ENCODE data around the gene NCR3LG1. TPM values are rescaled to one million over a fixed set of nuclear protein-coding genes. Genes with fewer than 3 reads are reported as not detected.

Gene NCR3LG1
- total RNA-seq = 8.8 and 10.5 TPM in 2 replicates

GRCh38 chr11:17351510-17352176, at the start of gene NCR3LG1:
NCR3LG1 (plus strand) TSS chr11:17351800; CDS start chr11:17351970, 170 bp downstream.
- DNase-seq (ENCODE audit: low read depth, low spot score) = no peak

DNA sequence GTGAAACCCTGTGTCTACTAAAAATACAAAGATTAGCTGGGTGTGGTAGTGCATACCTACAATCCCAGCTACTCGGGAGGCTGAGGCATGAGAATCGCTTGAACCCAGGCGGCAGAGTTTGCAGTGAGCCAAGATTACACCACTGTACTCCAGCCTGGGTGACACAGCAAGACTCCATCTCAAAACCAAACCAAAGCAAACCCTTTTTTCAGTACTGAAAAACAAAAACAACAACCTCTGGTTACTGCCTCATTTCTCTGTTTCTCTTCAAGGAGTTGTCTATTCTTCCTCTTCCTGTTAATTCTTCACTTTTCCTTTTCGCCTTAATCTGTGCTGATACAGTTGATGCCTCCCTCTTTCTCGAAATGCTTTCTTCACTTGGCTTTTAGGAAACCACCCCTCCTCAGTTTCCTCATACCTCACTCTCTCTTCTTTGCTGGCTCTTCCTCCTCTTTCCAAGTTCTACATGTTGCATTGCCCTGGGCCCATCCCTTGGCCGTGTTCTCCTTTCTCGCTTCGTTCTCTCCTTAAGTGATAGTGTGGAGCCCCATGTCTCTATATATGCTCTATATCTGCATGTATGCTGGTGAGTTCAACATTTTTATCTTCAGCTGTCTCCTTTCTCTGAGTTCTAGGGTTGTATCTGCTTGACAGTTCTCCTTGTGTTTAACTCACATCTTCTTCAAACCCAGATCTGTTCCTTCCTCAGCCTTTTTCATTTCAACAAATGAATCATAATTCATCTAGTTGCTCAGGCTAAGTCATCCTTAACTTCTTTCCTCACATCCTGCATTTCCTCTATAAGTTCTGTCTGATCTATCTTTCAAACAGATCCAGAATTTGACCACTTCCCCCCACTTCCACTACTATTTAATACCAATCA, 38.0 kb upstream of the NCR3LG1 start:
- DNase-seq (ENCODE audit: low read depth, low spot score) = no peak

GRCh38 chr11:17314232-17314547, 37.4 kb upstream of the NCR3LG1 start:
- DNase-seq (ENCODE audit: low read depth, low spot score) = no peak

- DNase-seq (ENCODE audit: low read depth, low spot score) = no peak
Observed at GRCh38 chr11:17314904-17315426, 36.6 kb upstream of the NCR3LG1 start.

DNA sequence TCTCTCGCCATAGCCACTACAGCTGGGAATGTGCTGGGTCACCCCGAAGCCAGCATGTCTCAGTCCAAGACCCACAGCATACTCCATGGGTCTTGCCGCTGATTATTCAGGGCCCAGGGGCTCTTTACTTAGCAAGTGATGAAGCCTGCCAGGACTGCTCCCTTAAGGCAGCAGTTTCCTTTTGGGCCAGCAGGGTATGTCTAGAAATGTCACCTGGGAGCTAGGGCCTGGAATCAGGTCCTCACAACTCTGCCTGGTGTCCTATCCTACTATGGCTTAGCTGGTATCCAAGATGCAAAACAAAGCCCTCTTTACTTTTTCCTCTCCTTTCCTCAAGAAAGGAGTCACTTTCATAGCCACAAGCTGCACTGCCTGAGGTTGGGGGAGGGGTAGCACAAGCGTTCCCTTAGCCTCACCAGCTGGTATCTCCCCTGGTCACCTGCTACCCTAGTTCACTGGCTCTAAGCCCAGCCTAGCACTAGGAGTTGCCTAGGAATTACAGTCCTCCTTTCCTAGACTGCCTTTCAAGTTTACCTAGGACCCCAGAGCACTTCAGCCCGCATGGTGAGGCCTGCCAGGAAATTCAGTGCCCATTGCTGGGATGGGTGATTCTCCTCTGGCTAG, 22.6 kb upstream of the NCR3LG1 start:
- no peak for DNase-seq (ENCODE audit: low read depth, low spot score)

GRCh38 chr11:17331669-17332068, 19.9 kb upstream of the NCR3LG1 start:
- no peak for DNase-seq (ENCODE audit: low read depth, low spot score)

DNA sequence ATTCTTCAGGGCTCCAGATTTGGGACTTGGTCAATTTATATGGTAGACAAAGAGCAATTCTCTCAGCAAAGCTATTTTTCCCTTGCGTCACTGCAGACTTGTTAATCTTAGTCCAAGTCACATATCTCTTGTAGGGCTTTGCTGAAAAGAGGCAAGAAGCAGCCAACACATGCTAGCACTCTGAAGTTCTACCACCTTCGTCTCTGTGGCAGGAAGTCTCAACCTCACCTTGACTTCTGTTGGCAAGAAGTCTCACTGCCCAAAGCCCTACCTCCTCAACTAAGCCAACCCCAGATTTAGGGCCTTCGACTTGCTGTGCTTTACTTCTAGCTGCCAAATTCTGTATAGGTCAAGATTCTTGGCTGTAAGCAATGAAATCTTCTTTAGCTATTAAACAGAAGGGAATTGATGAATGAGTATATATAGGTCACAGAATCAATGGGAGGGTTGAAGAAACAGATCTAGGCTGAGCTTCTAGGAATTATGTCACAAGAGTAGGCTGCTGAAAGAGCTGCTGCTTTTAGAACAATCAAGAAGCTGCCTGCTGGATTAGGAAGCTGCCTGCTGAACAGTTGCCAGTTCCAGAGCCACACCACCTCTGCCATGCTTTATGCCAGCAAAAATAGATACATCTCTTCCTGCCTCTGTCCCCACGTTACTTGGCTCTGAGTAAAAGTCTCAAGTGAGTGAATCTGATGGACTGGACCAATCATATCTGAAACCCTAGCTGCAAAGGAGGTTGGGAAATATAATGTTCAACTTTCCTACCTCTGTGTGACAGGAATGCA, 17.6 kb upstream of the NCR3LG1 start:
- DNase-seq (ENCODE audit: low read depth, low spot score) = no peak

- DNase-seq (ENCODE audit: low read depth, low spot score) = no peak
Observed at GRCh38 chr11:17343257-17343656, 8.3 kb upstream of the NCR3LG1 start.

DNA sequence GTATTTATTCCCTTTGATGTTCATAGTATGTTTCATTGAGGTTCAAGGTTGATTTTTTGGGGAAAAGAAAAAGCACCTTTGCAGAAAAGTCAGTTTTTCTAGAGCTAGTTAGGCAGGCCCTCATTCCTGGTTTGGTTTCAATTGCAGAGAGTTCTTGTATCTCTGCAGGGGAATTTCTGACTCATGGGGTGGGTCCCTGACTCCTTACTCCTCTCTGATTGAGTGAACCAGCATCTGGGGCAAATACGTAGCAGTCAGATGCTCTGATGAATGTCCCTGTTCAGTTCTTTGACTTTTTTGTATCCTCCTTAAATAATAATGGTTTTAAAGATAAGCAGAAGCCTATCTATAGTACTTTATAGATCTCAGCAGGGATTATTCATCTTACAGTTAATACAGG, 7.7 kb upstream of the NCR3LG1 start:
- DNase-seq (ENCODE audit: low read depth, low spot score) = no peak

DNA sequence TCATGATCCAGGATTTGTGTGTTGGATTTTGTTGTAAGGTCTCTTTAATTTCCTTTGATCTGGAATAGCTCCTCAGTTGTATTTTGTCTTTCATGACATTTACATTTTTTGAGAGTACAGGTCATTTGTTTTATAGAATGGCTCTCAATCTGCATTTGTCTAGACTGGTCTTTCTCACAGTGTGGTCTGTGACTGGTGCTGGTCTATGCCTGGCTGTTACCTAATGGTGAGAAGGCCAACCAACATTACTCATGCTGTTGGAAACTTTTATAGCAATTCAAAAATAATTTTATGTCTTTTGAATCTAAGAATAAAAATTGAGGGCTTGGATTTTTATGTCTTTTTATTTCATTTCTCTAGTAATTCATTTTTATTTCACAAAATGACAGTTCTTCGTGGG, 3.9 kb upstream of the NCR3LG1 start:
- DNase-seq (ENCODE audit: low read depth, low spot score) = no peak

GRCh38 chr11:17350455-17351171, 987 bp upstream of the NCR3LG1 start:
- no peak for DNase-seq (ENCODE audit: low read depth, low spot score)

DNA sequence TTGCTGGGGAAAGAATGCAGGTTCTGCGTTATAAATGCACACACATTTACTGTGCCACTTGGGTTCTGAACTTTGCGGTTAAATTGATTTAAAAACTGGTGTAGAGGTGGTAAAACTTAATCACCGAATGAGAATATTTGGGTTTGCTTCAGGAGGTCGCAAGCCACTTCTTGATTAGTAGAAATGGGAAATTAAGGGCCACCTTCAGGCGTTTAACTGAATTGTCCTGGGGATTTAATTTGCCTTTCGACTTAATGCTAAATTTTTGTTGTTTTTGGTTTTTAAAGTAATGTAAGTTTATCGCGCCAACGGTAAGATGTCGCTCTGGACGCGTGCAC, 459 bp upstream of the NCR3LG1 start:
- no peak for DNase-seq (ENCODE audit: low read depth, low spot score)

DNA sequence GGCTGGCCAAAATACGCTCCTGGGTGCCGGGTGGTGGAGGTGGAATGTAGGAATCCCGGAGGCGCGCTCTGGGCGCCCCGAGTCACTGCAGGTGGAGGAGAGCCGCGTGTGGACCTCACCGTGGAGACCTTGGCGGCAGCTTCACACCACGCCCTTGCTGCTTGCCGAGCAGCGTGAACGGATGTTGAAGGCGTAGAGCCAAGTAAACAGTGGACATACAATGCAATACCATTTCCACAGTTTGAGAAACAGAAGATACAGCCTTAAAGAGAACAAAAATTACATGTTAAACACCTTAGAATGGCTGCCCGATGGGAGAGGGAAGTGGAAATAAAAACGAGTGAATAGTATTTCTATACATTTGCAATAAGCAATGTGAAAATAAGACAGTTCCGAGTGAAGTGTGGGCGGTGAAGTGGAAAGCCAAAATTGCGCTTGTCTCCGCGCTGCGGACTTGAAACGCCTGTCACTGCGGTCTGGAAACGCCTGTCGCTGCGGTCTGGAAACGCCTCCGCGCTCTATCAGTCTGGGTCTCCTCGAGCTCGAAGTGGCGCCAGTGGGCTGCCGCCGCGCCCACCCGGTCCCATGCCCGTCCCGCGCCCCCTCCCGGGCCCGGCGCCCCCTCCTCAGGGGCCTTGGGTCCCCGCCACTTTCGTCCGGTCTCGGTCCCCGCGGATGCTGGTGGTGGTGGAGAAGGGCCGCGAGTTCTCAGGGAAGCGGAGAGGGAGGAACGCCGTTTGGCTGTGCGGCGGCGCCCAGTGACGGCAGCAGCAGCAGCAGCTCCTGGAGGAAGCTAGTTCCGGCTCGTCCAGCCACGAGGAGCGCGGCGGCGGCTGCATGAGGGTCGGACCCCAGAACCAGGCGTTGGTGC, 1.6 kb downstream of the NCR3LG1 start:
- DNase-seq (ENCODE audit: low read depth, low spot score) = no peak

GRCh38 chr11:17353821-17354600, 2.4 kb downstream of the NCR3LG1 start:
- DNase-seq (ENCODE audit: low read depth, low spot score) = no peak

GRCh38 chr11:17354601-17354991, 3.0 kb downstream of the NCR3LG1 start:
- DNase-seq (ENCODE audit: low read depth, low spot score) = no peak

- no peak for DNase-seq (ENCODE audit: low read depth, low spot score)
Observed at GRCh38 chr11:17366495-17366894, 14.9 kb downstream of the NCR3LG1 start.

DNA sequence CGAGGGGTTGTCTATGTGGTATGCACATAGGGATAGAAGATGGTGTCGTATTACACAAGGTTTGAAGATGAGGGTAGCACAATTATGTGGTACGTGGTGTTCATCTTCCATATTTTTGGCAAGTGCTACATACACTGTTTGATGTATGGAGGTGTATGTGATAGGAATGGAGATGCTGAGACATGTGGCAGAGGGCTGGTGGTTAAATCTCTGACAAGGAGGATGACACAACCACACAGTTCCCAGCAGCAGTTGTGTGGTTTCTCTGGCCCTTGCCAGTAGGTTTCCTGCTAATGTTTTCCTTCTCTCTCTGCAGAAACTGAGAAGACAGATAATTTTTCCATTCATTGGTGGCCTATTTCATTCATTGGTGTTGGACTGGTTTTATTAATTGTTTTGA, 17.0 kb downstream of the NCR3LG1 start:
- no peak for DNase-seq (ENCODE audit: low read depth, low spot score)

- DNase-seq (ENCODE audit: low read depth, low spot score) = no peak
Observed at GRCh38 chr11:17369094-17369493, 17.5 kb downstream of the NCR3LG1 start.

DNA sequence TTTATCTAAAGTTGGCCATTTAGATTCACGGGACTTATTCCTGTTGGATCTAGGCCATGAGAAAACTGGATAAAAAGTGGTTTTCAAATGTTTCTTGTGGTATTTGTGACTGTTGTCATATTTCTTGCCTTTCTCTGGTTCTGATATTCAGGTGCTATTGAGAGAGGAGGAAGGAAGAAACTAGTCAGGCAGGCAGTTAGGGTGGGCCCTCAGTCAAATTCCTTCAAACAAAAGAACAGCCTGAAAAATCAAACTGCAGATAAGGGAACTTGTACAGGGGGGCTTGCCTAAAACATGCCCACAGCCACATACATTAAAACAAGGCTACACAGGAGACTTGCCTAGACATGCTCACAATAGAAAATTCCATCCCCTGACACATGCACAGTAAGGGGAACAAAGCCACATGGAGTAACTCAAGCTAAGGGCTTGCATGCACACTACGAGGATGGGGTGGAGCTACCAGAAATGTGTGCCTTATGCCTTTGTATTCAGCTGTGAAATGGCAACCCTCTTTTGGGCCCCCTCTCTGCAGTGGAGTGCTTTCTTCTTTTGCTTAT, 18.2 kb downstream of the NCR3LG1 start:
- no peak for DNase-seq (ENCODE audit: low read depth, low spot score)

Data from pulmonary artery endothelial cell (primary cell).